ENCODE results near the gene MRM1. TPM values are rescaled to one million over a fixed set of nuclear protein-coding genes. Genes with fewer than 3 reads are reported as not detected.

MRM1 gene
- total and polyA plus RNA-seq, 9 of the 15 experiments (the other 6 are each of a cell fraction or from before 2014, with no cell fraction given): 0.61 to 28.4 (median 21.5) TPM

DNA sequence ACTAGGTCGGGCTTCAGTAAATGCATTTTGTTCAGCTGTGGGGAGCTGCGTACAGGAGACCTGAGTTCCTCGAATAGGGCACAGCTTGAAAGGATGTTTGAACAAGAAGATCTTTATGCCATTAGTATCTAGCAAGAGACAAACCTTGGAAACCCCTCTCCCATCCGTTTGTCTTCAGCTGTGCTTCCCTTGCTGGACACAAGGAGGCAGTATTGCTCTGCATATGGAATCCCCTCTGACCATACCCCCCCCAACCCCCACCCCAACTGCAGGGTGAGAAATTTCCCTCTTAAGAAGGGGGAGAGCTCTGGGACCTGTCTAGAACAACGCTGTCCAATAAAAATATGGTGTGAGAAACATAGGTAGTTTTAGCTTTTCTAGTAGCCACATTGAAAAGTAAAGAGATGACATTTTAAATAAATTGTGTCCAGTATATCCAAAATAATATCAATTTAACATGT, 1.6 kb downstream of the MRM1 start (continued):
- TF ChIP-seq, protein P1, sequence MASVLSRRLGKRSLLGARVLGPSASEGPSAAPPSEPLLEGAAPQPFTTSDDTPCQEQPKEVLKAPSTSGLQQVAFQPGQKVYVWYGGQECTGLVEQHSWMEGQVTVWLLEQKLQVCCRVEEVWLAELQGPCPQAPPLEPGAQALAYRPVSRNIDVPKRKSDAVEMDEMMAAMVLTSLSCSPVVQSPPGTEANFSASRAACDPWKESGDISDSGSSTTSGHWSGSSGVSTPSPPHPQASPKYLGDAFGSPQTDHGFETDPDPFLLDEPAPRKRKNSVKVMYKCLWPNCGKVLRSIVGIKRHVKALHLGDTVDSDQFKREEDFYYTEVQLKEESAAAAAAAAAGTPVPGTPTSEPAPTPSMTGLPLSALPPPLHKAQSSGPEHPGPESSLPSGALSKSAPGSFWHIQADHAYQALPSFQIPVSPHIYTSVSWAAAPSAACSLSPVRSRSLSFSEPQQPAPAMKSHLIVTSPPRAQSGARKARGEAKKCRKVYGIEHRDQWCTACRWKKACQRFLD (CRISPR knock-in tag; IDR thresholded peaks at IDR 0.05): 0 out of 2 replicates have a peak, but pooled peaks have one; percentile 34
- TF ChIP-seq SIX5 (IDR thresholded peaks at IDR 0.05; ENCODE audit: borderline replicate concordance in 1 of 2, insufficient read depth in 1 of 2, low read depth in 1 of 2, low read length in 2 of 2) (no peak), NR4A1 (CRISPR knock-in tag; IDR thresholded peaks at IDR 0.05) (no peak), NR4A1 (tag; IDR thresholded peaks at IDR 0.05) (no peak), GATAD2B (IDR thresholded peaks at IDR 0.05; ENCODE audit: borderline replicate concordance) (no peak), ZNF175 (CRISPR knock-in tag; IDR thresholded peaks at IDR 0.05; ENCODE audit: low read depth) (no peak), ZNF354B (CRISPR knock-in tag; IDR thresholded peaks at IDR 0.05) (no peak), SMARCA4 (IDR thresholded peaks at IDR 0.05) (no peak), ARID1B (IDR thresholded peaks at IDR 0.05) (no peak), KLF16 (IDR thresholded peaks at IDR 0.05) (no peak)
- TF ChIP-seq, protein P2, sequence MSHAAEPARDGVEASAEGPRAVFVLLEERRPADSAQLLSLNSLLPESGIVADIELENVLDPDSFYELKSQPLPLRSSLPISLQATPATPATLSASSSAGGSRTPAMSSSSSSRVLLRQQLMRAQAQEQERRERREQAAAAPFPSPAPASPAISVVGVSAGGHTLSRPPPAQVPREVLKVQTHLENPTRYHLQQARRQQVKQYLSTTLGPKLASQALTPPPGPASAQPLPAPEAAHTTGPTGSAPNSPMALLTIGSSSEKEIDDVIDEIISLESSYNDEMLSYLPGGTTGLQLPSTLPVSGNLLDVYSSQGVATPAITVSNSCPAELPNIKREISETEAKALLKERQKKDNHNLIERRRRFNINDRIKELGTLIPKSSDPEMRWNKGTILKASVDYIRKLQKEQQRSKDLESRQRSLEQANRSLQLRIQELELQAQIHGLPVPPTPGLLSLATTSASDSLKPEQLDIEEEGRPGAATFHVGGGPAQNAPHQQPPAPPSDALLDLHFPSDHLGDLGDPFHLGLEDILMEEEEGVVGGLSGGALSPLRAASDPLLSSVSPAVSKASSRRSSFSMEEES (CRISPR knock-in tag; IDR thresholded peaks at IDR 0.05): no peak
- TF ChIP-seq, protein P3, sequence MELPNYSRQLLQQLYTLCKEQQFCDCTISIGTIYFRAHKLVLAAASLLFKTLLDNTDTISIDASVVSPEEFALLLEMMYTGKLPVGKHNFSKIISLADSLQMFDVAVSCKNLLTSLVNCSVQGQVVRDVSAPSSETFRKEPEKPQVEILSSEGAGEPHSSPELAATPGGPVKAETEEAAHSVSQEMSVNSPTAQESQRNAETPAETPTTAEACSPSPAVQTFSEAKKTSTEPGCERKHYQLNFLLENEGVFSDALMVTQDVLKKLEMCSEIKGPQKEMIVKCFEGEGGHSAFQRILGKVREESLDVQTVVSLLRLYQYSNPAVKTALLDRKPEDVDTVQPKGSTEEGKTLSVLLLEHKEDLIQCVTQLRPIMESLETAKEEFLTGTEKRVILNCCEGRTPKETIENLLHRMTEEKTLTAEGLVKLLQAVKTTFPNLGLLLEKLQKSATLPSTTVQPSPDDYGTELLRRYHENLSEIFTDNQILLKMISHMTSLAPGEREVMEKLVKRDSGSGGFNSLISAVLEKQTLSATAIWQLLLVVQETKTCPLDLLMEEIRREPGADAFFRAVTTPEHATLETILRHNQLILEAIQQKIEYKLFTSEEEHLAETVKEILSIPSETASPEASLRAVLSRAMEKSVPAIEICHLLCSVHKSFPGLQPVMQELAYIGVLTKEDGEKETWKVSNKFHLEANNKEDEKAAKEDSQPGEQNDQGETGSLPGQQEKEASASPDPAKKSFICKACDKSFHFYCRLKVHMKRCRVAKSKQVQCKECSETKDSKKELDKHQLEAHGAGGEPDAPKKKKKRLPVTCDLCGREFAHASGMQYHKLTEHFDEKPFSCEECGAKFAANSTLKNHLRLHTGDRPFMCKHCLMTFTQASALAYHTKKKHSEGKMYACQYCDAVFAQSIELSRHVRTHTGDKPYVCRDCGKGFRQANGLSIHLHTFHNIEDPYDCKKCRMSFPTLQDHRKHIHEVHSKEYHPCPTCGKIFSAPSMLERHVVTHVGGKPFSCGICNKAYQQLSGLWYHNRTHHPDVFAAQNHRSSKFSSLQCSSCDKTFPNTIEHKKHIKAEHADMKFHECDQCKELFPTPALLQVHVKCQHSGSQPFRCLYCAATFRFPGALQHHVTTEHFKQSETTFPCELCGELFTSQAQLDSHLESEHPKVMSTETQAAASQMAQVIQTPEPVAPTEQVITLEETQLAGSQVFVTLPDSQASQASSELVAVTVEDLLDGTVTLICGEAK (IDR thresholded peaks at IDR 0.05): peak; percentile 93
- TF ChIP-seq, protein P3 (CRISPR knock-in tag; IDR thresholded peaks at IDR 0.05): peak; percentile 72
- TF ChIP-seq, protein P4, sequence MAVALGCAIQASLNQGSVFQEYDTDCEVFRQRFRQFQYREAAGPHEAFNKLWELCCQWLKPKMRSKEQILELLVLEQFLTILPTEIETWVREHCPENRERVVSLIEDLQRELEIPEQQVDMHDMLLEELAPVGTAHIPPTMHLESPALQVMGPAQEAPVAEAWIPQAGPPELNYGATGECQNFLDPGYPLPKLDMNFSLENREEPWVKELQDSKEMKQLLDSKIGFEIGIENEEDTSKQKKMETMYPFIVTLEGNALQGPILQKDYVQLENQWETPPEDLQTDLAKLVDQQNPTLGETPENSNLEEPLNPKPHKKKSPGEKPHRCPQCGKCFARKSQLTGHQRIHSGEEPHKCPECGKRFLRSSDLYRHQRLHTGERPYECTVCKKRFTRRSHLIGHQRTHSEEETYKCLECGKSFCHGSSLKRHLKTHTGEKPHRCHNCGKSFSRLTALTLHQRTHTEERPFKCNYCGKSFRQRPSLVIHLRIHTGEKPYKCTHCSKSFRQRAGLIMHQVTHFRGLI (CRISPR knock-in tag; IDR thresholded peaks at IDR 0.05): no peak
